ENCODE results near the gene CERS2.

Gene CERS2

GRCh38 chr1:150974580-150975478 is at the start of gene CERS2:
TSS of gene CERS2 (minus strand) at chr1:150974835. CDS start at chr1:150969090, 5,745 bp downstream.
- DNase-seq, result peak; percentile 72

GRCh38 chr1:151013518-151013917 is 38.9 kb upstream of the CERS2 start:
- DNase-seq, result no peak

- no peak for DNase-seq
These were observed 38.2 kb upstream of the CERS2 start for GRCh38 chr1:151012684-151013471.

- DNase-seq, result no peak
These were observed 36.7 kb upstream of the CERS2 start for GRCh38 chr1:151011154-151011850.

- no peak for DNase-seq
These were observed 35.7 kb upstream of the CERS2 start for GRCh38 chr1:151010346-151010726.

GRCh38 chr1:151009674-151010345 is 35.2 kb upstream of the CERS2 start:
- DNase-seq, result no peak

- DNase-seq, result no peak
These were observed 34.6 kb upstream of the CERS2 start for GRCh38 chr1:151009206-151009587.

- peak; percentile 97 for DNase-seq
These were observed 33.9 kb upstream of the CERS2 start, which contains the start of gene PRUNE1 for GRCh38 chr1:151008244-151009205. TSS of gene PRUNE1 (plus strand) at chr1:151008449. CDS start at chr1:151008633, 184 bp downstream.

- DNase-seq, result no peak
These were observed 33.2 kb upstream of the CERS2 start for GRCh38 chr1:151007853-151008243.

GRCh38 chr1:151006327-151007052 is 31.9 kb upstream of the CERS2 start, which contains the start of gene MINDY1:
TSS of gene MINDY1 (minus strand) at chr1:151006902. CDS start at chr1:151002617, 4,285 bp downstream.
- peak; percentile 36 for DNase-seq

- DNase-seq, result no peak
These were observed 31.2 kb upstream of the CERS2 start for GRCh38 chr1:151005729-151006319.

- no peak for DNase-seq
These were observed 28.5 kb upstream of the CERS2 start for GRCh38 chr1:151003180-151003579.

GRCh38 chr1:151002611-151003010 is 28.0 kb upstream of the CERS2 start:
- DNase-seq, result no peak

GRCh38 chr1:151002051-151002450 is 27.4 kb upstream of the CERS2 start:
- DNase-seq, result no peak

- no peak for DNase-seq
These were observed 27.0 kb upstream of the CERS2 start for GRCh38 chr1:151001602-151002001.

GRCh38 chr1:151000408-151000807 is 25.8 kb upstream of the CERS2 start:
- DNase-seq, result no peak

GRCh38 chr1:150999926-151000325 is 25.3 kb upstream of the CERS2 start:
- DNase-seq, result no peak

- DNase-seq, result no peak
These were observed 24.5 kb upstream of the CERS2 start for GRCh38 chr1:150999051-150999674.

GRCh38 chr1:150997949-150998348 is 23.3 kb upstream of the CERS2 start:
- no peak for DNase-seq

All from activated naive CD4-positive, alpha-beta T cell treated with Interleukin-2 at 50 U/mL for 16 hours (primary cell).